K562 (cell line): ENCODE data around the gene ZYG11A. TPM values are rescaled to one million over a fixed set of nuclear protein-coding genes. Genes with fewer than 3 reads are reported as not detected.

Experiments used
- ARID1B ChIP-seq: fragments of 450-650 bp; IDR thresholded peaks from 2 replicates; pipeline ENCODE4 v1.6.1; 2016; ENCODE audit warnings: antibody characterized with exemption, mild to moderate bottlenecking, inconsistent platforms
- ELF2 ChIP-seq: fragments of 250-450 bp; sonication (Bioruptor Pico); IDR thresholded peaks from 2 replicates; pipeline ENCODE4 v1.5.0; 2021; ENCODE audit warnings: mild to moderate bottlenecking
- GATAD2A ChIP-seq: fragments of 450-650 bp; IDR thresholded peaks from 2 replicates; pipeline ENCODE4 v1.6.1; 2017
- GTF2F1 ChIP-seq: IDR thresholded peaks from 2 replicates; pipeline ENCODE4 v1.6.1; 2011; ENCODE audit warnings: low read depth, low read length, improper control_type of control experiment
- HMBOX1 ChIP-seq: sonication (generic); IDR thresholded peaks from 2 replicates; pipeline ENCODE4 v1.6.1; 2016
- KLF6 ChIP-seq: fragments of 250-450 bp; sonication (Bioruptor Pico); IDR thresholded peaks from 2 replicates; pipeline ENCODE4 v1.4.0; 2020; ENCODE audit warnings: mild to moderate bottlenecking, moderate library complexity, borderline replicate concordance
- MEIS2 ChIP-seq: fragments of 450-650 bp; IDR thresholded peaks from 2 replicates; pipeline ENCODE4 v1.6.1; 2014; ENCODE audit warnings: mild to moderate bottlenecking; ENCODE audit not compliant: partially characterized antibody
- NELFE ChIP-seq: IDR thresholded peaks from 2 replicates; pipeline ENCODE4 v1.6.1; 2011; ENCODE audit warnings: mild to moderate bottlenecking; ENCODE audit not compliant: insufficient read depth, insufficient read length
- NEUROD1 ChIP-seq: fragments of 150-350 bp; IDR thresholded peaks from 2 replicates; pipeline ENCODE4 v1.6.1; 2014; ENCODE audit warnings: borderline replicate concordance, low read length, low read depth; ENCODE audit not compliant: partially characterized antibody
- RFX7 ChIP-seq: fragments of 250-450 bp; sonication (Bioruptor Pico); IDR thresholded peaks from 2 replicates; pipeline ENCODE4 v1.5.1; 2021; ENCODE audit warnings: mild to moderate bottlenecking
- TAF1 ChIP-seq: IDR thresholded peaks from 2 replicates; pipeline ENCODE4 v1.6.1; 2011; ENCODE audit warnings: mild to moderate bottlenecking, low read length, moderate library complexity; ENCODE audit not compliant: insufficient read depth, control insufficient read depth, severe bottlenecking; ENCODE audit errors: extremely low read depth
- VEZF1 ChIP-seq: fragments of 200-800 bp; sonication (Bioruptor generic); IDR thresholded peaks from 2 replicates; pipeline ENCODE4 v1.6.1; 2017; ENCODE audit warnings: missing genetic modification characterization, missing compliant biosample characterization
- WHSC1 ChIP-seq: IDR thresholded peaks from one replicate; pipeline ENCODE4 v1.6.1; 2012; ENCODE audit warnings: low read length, control low read depth, inconsistent platforms
- ZNF121 ChIP-seq: sonication (generic); formaldehyde crosslinking; conservative IDR thresholded peaks from 2 replicates; pipeline ENCODE4 v1.8.0; 2022; ENCODE audit warnings: missing genetic modification reagents
- ZNF224 ChIP-seq: sonication (generic); formaldehyde crosslinking; IDR thresholded peaks from 2 replicates; pipeline ENCODE4 v1.8.0; 2022; ENCODE audit warnings: mild to moderate bottlenecking, missing genetic modification reagents
- ZNF584 ChIP-seq: fragments of 200-800 bp; sonication (Bioruptor generic); IDR thresholded peaks from 2 replicates; pipeline ENCODE4 v1.6.1; 2016; ENCODE audit warnings: low read depth, mild to moderate bottlenecking, missing genetic modification characterization, missing compliant biosample characterization
- ZNF77 ChIP-seq: fragments of 250-450 bp; sonication (Bioruptor Pico); IDR thresholded peaks from 2 replicates; pipeline ENCODE4 v1.5.0; 2020
- polyA plus RNA-seq, 8 experiments: library from polyadenylated mRNA; depleted of rRNA in 4 of 8; stranded (reverse) in 5 of 8; unstranded in 3 of 8; fragments of >200 nt; fragmentation: Nextera tagmentation in 2 of 8; fragmentation: Illumina TruSeq in 1 of 8; extraction: Ambion mirVana in 2 of 8; extraction: Trizol in 1 of 8; gene quantifications; 2 replicates each; pipeline versions ENCODE4 v1.2.1 to v1.2.3, GENCODE V29; 2011 to 2014; ENCODE audit warnings: inconsistent platforms in 1 of 8, missing spikeins in 1 of 8
- total RNA-seq, 7 experiments: library from RNA; depleted of rRNA in 6 of 7; stranded (reverse); fragments of >200 nt in 6 of 7; fragmentation: Illumina TruSeq in 2 of 7; extraction: Trizol in 2 of 7; gene quantifications; 2 replicates each; pipeline versions ENCODE4 v1.2.1 to v1.2.3, GENCODE V29; 2011 to 2021; ENCODE audit warnings: low replicate concordance in 1 of 7
- TF ChIP-seq, protein P1 (sequence below): fragments of 150-350 bp; conservative IDR thresholded peaks from 2 replicates; pipeline ENCODE4 v1.6.1; 2014; ENCODE audit warnings: low read length
- TF ChIP-seq, protein P2 (sequence below): fragments of 250-450 bp; sonication (Bioruptor Pico); IDR thresholded peaks from 2 replicates; pipeline ENCODE4 v1.5.1; 2021; ENCODE audit warnings: mild to moderate bottlenecking
- TF ChIP-seq, protein P3 (sequence below): sonication (generic); formaldehyde crosslinking; IDR thresholded peaks from 2 replicates; pipeline ENCODE4 v1.8.1; 2022; ENCODE audit warnings: missing genetic modification reagents

The ZYG11A gene
- total and polyA plus RNA-seq, 9 of the 15 experiments (the other 6 are each of a cell fraction or from before 2014, with no cell fraction given): 4.5 to 21.9 (median 14.0) TPM

DNA sequence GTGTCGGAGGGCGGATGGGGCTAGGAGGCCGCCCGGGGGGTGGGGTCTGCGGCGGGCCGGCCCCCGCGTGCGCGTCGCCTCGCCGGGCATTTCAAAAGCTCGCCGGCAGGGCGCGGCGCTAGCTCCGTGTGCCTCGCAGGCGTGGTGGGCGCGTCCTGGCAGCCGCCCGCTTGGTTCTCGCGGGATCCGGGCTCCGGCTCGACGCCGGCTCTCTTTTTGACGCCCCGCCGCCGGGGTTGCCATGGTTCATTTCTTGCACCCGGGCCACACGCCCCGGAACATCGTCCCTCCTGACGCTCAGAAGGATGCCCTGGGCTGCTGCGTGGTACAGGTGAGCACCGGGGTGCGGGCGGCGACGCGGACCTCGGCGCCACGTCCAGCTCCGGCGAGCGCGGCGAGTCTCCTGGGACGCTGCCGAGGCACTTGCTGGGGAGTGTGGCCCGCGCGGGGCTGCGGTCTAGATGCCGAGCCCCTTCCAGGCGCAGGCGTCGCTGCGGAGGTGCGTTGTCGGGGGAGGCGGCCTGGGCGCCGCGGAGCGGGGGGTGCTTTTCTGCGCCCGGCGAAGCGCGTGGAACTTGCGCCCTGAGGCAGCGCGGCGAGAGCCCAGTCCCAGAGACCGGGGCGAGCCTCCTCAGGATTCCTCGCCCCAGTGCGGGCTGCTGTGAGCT, at the start of gene ZYG11A (continued):
- TF ChIP-seq ZNF224 (CRISPR knock-in tag): peak; percentile 84
- TF ChIP-seq, protein P1, sequence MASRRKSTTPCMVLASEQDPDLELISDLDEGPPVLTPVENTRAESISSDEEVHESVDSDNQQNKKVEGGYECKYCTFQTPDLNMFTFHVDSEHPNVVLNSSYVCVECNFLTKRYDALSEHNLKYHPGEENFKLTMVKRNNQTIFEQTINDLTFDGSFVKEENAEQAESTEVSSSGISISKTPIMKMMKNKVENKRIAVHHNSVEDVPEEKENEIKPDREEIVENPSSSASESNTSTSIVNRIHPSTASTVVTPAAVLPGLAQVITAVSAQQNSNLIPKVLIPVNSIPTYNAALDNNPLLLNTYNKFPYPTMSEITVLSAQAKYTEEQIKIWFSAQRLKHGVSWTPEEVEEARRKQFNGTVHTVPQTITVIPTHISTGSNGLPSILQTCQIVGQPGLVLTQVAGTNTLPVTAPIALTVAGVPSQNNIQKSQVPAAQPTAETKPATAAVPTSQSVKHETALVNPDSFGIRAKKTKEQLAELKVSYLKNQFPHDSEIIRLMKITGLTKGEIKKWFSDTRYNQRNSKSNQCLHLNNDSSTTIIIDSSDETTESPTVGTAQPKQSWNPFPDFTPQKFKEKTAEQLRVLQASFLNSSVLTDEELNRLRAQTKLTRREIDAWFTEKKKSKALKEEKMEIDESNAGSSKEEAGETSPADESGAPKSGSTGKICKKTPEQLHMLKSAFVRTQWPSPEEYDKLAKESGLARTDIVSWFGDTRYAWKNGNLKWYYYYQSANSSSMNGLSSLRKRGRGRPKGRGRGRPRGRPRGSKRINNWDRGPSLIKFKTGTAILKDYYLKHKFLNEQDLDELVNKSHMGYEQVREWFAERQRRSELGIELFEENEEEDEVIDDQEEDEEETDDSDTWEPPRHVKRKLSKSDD: peak; percentile 43; the same call in 1 of the 2 replicates
- TF ChIP-seq HMBOX1: no peak
- no peak for TF ChIP-seq KLF6
- no peak for TF ChIP-seq GATAD2A
- TF ChIP-seq VEZF1 (CRISPR knock-in tag): peak; percentile 89
- no peak for TF ChIP-seq ELF2 (CRISPR knock-in tag)
- TF ChIP-seq NEUROD1: no peak
- no peak for TF ChIP-seq NELFE
- TF ChIP-seq, protein P2, sequence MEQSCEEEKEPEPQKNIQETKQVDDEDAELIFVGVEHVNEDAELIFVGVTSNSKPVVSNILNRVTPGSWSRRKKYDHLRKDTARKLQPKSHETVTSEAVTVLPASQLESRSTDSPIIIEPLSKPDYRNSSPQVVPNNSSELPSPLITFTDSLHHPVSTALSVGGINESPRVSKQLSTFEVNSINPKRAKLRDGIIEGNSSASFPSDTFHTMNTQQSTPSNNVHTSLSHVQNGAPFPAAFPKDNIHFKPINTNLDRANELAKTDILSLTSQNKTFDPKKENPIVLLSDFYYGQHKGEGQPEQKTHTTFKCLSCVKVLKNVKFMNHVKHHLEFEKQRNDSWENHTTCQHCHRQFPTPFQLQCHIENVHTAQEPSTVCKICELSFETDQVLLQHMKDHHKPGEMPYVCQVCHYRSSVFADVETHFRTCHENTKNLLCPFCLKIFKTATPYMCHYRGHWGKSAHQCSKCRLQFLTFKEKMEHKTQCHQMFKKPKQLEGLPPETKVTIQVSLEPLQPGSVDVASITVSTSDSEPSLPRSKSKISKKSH (CRISPR knock-in tag): no peak
- TF ChIP-seq, protein P3, sequence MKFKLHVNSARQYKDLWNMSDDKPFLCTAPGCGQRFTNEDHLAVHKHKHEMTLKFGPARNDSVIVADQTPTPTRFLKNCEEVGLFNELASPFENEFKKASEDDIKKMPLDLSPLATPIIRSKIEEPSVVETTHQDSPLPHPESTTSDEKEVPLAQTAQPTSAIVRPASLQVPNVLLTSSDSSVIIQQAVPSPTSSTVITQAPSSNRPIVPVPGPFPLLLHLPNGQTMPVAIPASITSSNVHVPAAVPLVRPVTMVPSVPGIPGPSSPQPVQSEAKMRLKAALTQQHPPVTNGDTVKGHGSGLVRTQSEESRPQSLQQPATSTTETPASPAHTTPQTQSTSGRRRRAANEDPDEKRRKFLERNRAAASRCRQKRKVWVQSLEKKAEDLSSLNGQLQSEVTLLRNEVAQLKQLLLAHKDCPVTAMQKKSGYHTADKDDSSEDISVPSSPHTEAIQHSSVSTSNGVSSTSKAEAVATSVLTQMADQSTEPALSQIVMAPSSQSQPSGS (CRISPR knock-in tag): peak; percentile 39; the same call in 1 of the 2 replicates
- TF ChIP-seq ARID1B: no peak
- TF ChIP-seq GTF2F1: 0 out of 2 replicates have a peak, but pooled peaks have one; percentile 33
- no peak for TF ChIP-seq RFX7 (CRISPR knock-in tag)
- no peak for TF ChIP-seq ZNF77
- TF ChIP-seq TAF1: peak; percentile 72
- TF ChIP-seq ZNF121: no peak
- peak; percentile 8 for TF ChIP-seq MEIS2
- TF ChIP-seq WHSC1: no peak
- no peak for TF ChIP-seq ZNF584 (CRISPR knock-in tag)
